HEK293T (cell line): ENCODE results near the gene ACTN2.

Experiments used
- CTCF ChIA-PET: fragments of 350-600 bp; formaldehyde crosslinking; extraction: SDS; loops from one replicate; lab custom pipeline; 2021; ENCODE audit warnings: antibody characterized with exemption, inconsistent platforms; lab: Yijun Ruan, JAX
- POLR2A ChIA-PET: fragments of 350-600 bp; formaldehyde crosslinking; extraction: SDS; loops from one replicate; lab custom pipeline; 2020; ENCODE audit warnings: antibody characterized with exemption, inconsistent platforms; lab: Yijun Ruan, JAX
- DNase-seq: peaks from one replicate; pipeline ENCODE4 v3.0.0; 2012; ENCODE audit warnings: mixed read lengths; ENCODE audit errors: extremely low spot score
- ARNT ChIP-seq: fragments of 450-650 bp; IDR thresholded peaks from 2 replicates; pipeline ENCODE4 v1.6.1; 2017; ENCODE audit warnings: mild to moderate bottlenecking
- BHLHE40 ChIP-seq: fragments of 450-650 bp; IDR thresholded peaks from 2 replicates; pipeline ENCODE4 v1.6.1; 2016; ENCODE audit warnings: mild to moderate bottlenecking, moderate library complexity, borderline replicate concordance
- CTBP1 ChIP-seq: fragments of 450-650 bp; IDR thresholded peaks from 2 replicates; pipeline ENCODE4 v1.6.1; 2016; ENCODE audit warnings: borderline replicate concordance
- ELF4 ChIP-seq: fragments of 450-650 bp; IDR thresholded peaks from 2 replicates; pipeline ENCODE4 v1.6.1; 2017; ENCODE audit warnings: antibody characterized with exemption
- FOXA1 ChIP-seq: fragments of 450-650 bp; IDR thresholded peaks from 2 replicates; pipeline ENCODE4 v1.6.1; 2016; ENCODE audit warnings: mild to moderate bottlenecking
- FOXK2 ChIP-seq: fragments of 450-650 bp; IDR thresholded peaks from 2 replicates; pipeline ENCODE4 v1.6.1; 2016; ENCODE audit warnings: mild to moderate bottlenecking
- FOXM1 ChIP-seq: fragments of 450-650 bp; IDR thresholded peaks from 2 replicates; pipeline ENCODE4 v1.6.1; 2017; ENCODE audit warnings: mild to moderate bottlenecking, borderline replicate concordance
- HDGF ChIP-seq: fragments of 450-650 bp; IDR thresholded peaks from 2 replicates; pipeline ENCODE4 v1.6.1; 2017; ENCODE audit warnings: antibody characterized with exemption, borderline replicate concordance
- L3MBTL2 ChIP-seq: fragments of 450-650 bp; conservative IDR thresholded peaks from 2 replicates; pipeline ENCODE4 v1.6.1; 2016; ENCODE audit warnings: mild to moderate bottlenecking
- LEF1 ChIP-seq: fragments of 450-650 bp; IDR thresholded peaks from 2 replicates; pipeline ENCODE4 v1.6.1; 2017; ENCODE audit warnings: mild to moderate bottlenecking, borderline replicate concordance
- NFRKB ChIP-seq: fragments of 450-650 bp; IDR thresholded peaks from 2 replicates; pipeline ENCODE4 v1.6.1; 2016; ENCODE audit warnings: mild to moderate bottlenecking, moderate library complexity
- SP1 ChIP-seq: fragments of 450-650 bp; IDR thresholded peaks from 2 replicates; pipeline ENCODE4 v1.6.1; 2017
- SUZ12 ChIP-seq: fragments of 450-650 bp; IDR thresholded peaks from 2 replicates; pipeline ENCODE4 v1.6.1; 2016; ENCODE audit warnings: mild to moderate bottlenecking
- TARDBP ChIP-seq: fragments of 450-650 bp; IDR thresholded peaks from 2 replicates; pipeline ENCODE4 v1.6.1; 2016
- ZNF384 ChIP-seq: fragments of 450-650 bp; IDR thresholded peaks from 2 replicates; pipeline ENCODE4 v1.6.1; 2016
- TF ChIP-seq, protein P1 (sequence below): fragments of 450-650 bp; IDR thresholded peaks from 2 replicates; pipeline ENCODE4 v1.6.1; 2016

Gene ACTN2

GRCh38 chr1:236688705-236689104, 2.4 kb downstream of the ACTN2 start:
- DNase-seq: no peak
- TF ChIP-seq, protein P1, sequence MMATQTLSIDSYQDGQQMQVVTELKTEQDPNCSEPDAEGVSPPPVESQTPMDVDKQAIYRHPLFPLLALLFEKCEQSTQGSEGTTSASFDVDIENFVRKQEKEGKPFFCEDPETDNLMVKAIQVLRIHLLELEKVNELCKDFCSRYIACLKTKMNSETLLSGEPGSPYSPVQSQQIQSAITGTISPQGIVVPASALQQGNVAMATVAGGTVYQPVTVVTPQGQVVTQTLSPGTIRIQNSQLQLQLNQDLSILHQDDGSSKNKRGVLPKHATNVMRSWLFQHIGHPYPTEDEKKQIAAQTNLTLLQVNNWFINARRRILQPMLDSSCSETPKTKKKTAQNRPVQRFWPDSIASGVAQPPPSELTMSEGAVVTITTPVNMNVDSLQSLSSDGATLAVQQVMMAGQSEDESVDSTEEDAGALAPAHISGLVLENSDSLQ: no peak
- no peak for TF ChIP-seq LEF1
- no peak for TF ChIP-seq HDGF
- no peak for TF ChIP-seq TARDBP
- ChIA-PET POLR2A (no interaction called here), CTCF (no interaction called here)

- TF ChIP-seq ARNT: no peak
- TF ChIP-seq ZNF384: no peak
- no peak for TF ChIP-seq NFRKB
- TF ChIP-seq CTBP1: no peak
- no peak for TF ChIP-seq FOXM1
- TF ChIP-seq SUZ12: no peak
- TF ChIP-seq LEF1: no peak
- TF ChIP-seq FOXA1: no peak
- TF ChIP-seq, protein P1: no peak
- TF ChIP-seq HDGF: no peak
- no peak for TF ChIP-seq SP1
- no peak for TF ChIP-seq ELF4
- no peak for TF ChIP-seq BHLHE40
- no peak for TF ChIP-seq TARDBP
- no peak for TF ChIP-seq FOXK2
- no peak for DNase-seq
- ChIA-PET POLR2A (interaction anchor here (1.5 kb wide), 1 partner anchor 105 kb away, joined by 3 read pairs; the partner anchor contains the start of gene MTR), CTCF (no interaction called here)
Measured at GRCh38 chr1:236689713-236690569, 3.6 kb downstream of the ACTN2 start.

GRCh38 chr1:236691348-236691747, 5.0 kb downstream of the ACTN2 start:
- no peak for DNase-seq
- CTCF ChIA-PET: interaction anchor here (0.6 kb wide), 1 partner anchor 24 kb away, joined by 5 read pairs; no protein-coding TSS in a partner anchor
- TF ChIP-seq L3MBTL2: no peak
- TF ChIP-seq SP1: no peak
- no peak for TF ChIP-seq ARNT
- no peak for TF ChIP-seq HDGF
- TF ChIP-seq NFRKB: no peak
- TF ChIP-seq TARDBP: no peak
- TF ChIP-seq, protein P1: no peak
- no peak for TF ChIP-seq CTBP1
- TF ChIP-seq LEF1: no peak
- TF ChIP-seq FOXA1: no peak
- no peak for TF ChIP-seq ZNF384
- TF ChIP-seq FOXK2: no peak
- no peak for TF ChIP-seq ELF4
- TF ChIP-seq SUZ12: no peak
- TF ChIP-seq FOXM1: no peak
- TF ChIP-seq BHLHE40: no peak
- POLR2A ChIA-PET: no interaction called here

- DNase-seq: no peak
- ChIA-PET CTCF (no interaction called here), POLR2A (interaction anchor here (1.0 kb wide), 1 partner anchor 88 kb away, joined by 3 read pairs; the partner anchor contains the start of gene HEATR1)
- TF ChIP-seq NFRKB (no peak), FOXA1 (no peak), TARDBP (no peak), BHLHE40 (no peak), LEF1 (no peak), SUZ12 (no peak), ZNF384 (no peak), FOXK2 (no peak), ELF4 (no peak), ARNT (no peak), HDGF (no peak), SP1 (no peak), FOXM1 (no peak), CTBP1 (no peak)
- TF ChIP-seq, protein P1: no peak
Measured at GRCh38 chr1:236692128-236692527, 5.8 kb downstream of the ACTN2 start.

- no peak for DNase-seq
- POLR2A ChIA-PET: interaction anchor here (1.0 kb wide), 1 partner anchor 88 kb away, joined by 3 read pairs; the partner anchor contains the start of gene HEATR1
- CTCF ChIA-PET: no interaction called here
- no peak for TF ChIP-seq FOXA1
- no peak for TF ChIP-seq ARNT
- no peak for TF ChIP-seq NFRKB
- no peak for TF ChIP-seq CTBP1
- no peak for TF ChIP-seq TARDBP
- no peak for TF ChIP-seq FOXM1
- no peak for TF ChIP-seq SUZ12
- no peak for TF ChIP-seq HDGF
- TF ChIP-seq FOXK2: no peak
Measured at GRCh38 chr1:236692742-236693141, 6.4 kb downstream of the ACTN2 start.
